ENCODE measurements around the gene HHIP. TPM values are rescaled to one million over a fixed set of nuclear protein-coding genes. Genes with fewer than 3 reads are reported as not detected.

Gene HHIP
- total and polyA plus RNA-seq, 9 of the 15 experiments (the other 6 are each of a cell fraction or from before 2014, with no cell fraction given), result 0.09 TPM; not detected in 8

GRCh38 chr4:144782345-144782744 is 136.4 kb downstream of the HHIP start:
- no peaks in the 10 kb centered on the region for H3K9me1 ChIP-seq (ENCODE audit: control insufficient read depth, insufficient read depth, low read length)
- TF ChIP-seq TCF3 (CRISPR knock-in tag; IDR thresholded peaks at IDR 0.05), result no peak
- TF ChIP-seq, protein P1, sequence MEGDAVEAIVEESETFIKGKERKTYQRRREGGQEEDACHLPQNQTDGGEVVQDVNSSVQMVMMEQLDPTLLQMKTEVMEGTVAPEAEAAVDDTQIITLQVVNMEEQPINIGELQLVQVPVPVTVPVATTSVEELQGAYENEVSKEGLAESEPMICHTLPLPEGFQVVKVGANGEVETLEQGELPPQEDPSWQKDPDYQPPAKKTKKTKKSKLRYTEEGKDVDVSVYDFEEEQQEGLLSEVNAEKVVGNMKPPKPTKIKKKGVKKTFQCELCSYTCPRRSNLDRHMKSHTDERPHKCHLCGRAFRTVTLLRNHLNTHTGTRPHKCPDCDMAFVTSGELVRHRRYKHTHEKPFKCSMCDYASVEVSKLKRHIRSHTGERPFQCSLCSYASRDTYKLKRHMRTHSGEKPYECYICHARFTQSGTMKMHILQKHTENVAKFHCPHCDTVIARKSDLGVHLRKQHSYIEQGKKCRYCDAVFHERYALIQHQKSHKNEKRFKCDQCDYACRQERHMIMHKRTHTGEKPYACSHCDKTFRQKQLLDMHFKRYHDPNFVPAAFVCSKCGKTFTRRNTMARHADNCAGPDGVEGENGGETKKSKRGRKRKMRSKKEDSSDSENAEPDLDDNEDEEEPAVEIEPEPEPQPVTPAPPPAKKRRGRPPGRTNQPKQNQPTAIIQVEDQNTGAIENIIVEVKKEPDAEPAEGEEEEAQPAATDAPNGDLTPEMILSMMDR (IDR thresholded peaks at IDR 0.05 in 2 of 3, conservative IDR thresholded peaks at IDR 0.05 in 1 of 3; ENCODE audit: insufficient read depth in 2 of 3, low read depth in 1 of 3, low read length in 3 of 3), result no peak
- TF ChIP-seq ZKSCAN3 (CRISPR knock-in tag; IDR thresholded peaks at IDR 0.05), result no peak
- no peak for TF ChIP-seq ZNF217 (CRISPR knock-in tag; IDR thresholded peaks at IDR 0.05)
- TF ChIP-seq ZFP1 (CRISPR knock-in tag; IDR thresholded peaks at IDR 0.05), result no peak
- no peak for TF ChIP-seq RNF2 (IDR thresholded peaks at IDR 0.05)
- TF ChIP-seq PHF21A (IDR thresholded peaks at IDR 0.05; ENCODE audit: borderline replicate concordance, low read depth), result no peak
- no peak for TF ChIP-seq MXI1 (IDR thresholded peaks at IDR 0.05; ENCODE audit: low read depth, low read length)
- TF ChIP-seq ZNF3 (CRISPR knock-in tag; IDR thresholded peaks at IDR 0.05), result no peak
- TF ChIP-seq ZNF436 (CRISPR knock-in tag; IDR thresholded peaks at IDR 0.05), result no peak
- H2AFZ ChIP-seq (ENCODE audit: low read depth, low read length), result no peak overlapping the region
- no peak overlapping the region for H3K27ac ChIP-seq (ENCODE audit: extremely low read depth, low read depth, low read length)
- POLR2A ChIA-PET, result no interaction called here
- no peak overlapping the region for H3K4me2 ChIP-seq (ENCODE audit: insufficient read depth, low read length)
- no peaks in the 10 kb centered on the region for H3K4me1 ChIP-seq (replicated peaks in 1 of 2; ENCODE audit: control insufficient read depth in 2 of 2, insufficient read depth in 2 of 2, low read length in 2 of 2)
- no TSS peak for BruUV-seq (replicated peaks)
- no peak for FAIRE-seq
- in situ Hi-C loops (cut with MboI) (loop anchor here (25.0 kb wide), 1 partner anchor 595 kb away; no protein-coding TSS in a partner anchor), intact Hi-C loops (cut with micrococcal nuclease) (no loop called here)
- no peak for ATAC-seq
- no peaks in the 10 kb centered on the region for H3K27me3 ChIP-seq (ENCODE audit: control insufficient read depth in 2 of 2, insufficient read depth in 2 of 2, low read length in 2 of 2)
- H3K9ac ChIP-seq (ENCODE audit: insufficient read depth in 1 of 2, low read depth in 2 of 2, low read length in 2 of 2), result no peak overlapping the region
- H3K36me3 ChIP-seq (ENCODE audit: control insufficient read depth, insufficient read depth, low read length), result no peaks in the 10 kb centered on the region
- 0% methylated on average over 5 of the region's 5 CpGs for WGBS (ENCODE audit: insufficient coverage, low coverage, missing lambda C conversion rate)
- CTCF ChIA-PET (ENCODE audit: low intra/inter-chr PET ratio), result no interaction called here
- H3K4me3 ChIP-seq, result no peak overlapping the region
- H3K79me2 ChIP-seq (ENCODE audit: control insufficient read depth, insufficient read depth, low read length), result no peaks in the 10 kb centered on the region
- no peaks in the 10 kb centered on the region for H4K20me1 ChIP-seq (replicated peaks; ENCODE audit: control insufficient read depth, insufficient read depth, low read length)
- no peaks in the 10 kb centered on the region for H3K9me3 ChIP-seq (replicated peaks; ENCODE audit: control insufficient read depth, insufficient read depth, low read depth, low read length)
- no peak for DNase-seq (ENCODE audit: extremely low read depth in 1 of 4, low spot score in 3 of 4)
